Gastrocnemius medialis (tissue), 4 donors: ENCODE measurements around the gene IFIT3. TPM values are rescaled to one million over a fixed set of nuclear protein-coding genes. Genes with fewer than 3 reads are reported as not detected.

Source experiments
- ATAC-seq, 2 donors: fragments of 150-250 bp; one replicate each; pipeline ENCODE4 v1.9.1; 2016
- DNase-seq, 2 donors: peaks; one replicate each; pipeline ENCODE4 v3.0.0-alpha.2; 2019
- H3K27ac ChIP-seq, 4 donors: fragments of 200-600 bp; sonication (generic); 1 replicate in 1 of 4; 2 replicates in 3 of 4; pipeline ENCODE4 v1.5.1; 2016 to 2018; ENCODE audit warnings: mild to moderate bottlenecking in 2 of 4, moderate library complexity in 1 of 4
- H3K27me3 ChIP-seq, 3 donors: fragments of 200-600 bp; sonication (generic) in 2 of 3; 1 replicate in 1 of 3; 2 replicates in 2 of 3; pipeline versions ENCODE4 v1.5.1 to v1.6.0; 2016 to 2019; ENCODE audit warnings: mild to moderate bottlenecking in 1 of 3, moderate library complexity in 1 of 3
- H3K36me3 ChIP-seq, 2 donors: fragments of 200-600 bp; sonication (generic) in 1 of 2; one replicate each; pipeline ENCODE4 v1.5.1; 2017 to 2018
- H3K4me1 ChIP-seq, 2 donors: fragments of 200-600 bp; sonication (generic) in 1 of 2; one replicate each; pipeline ENCODE4 v1.5.1; 2016 to 2017; ENCODE audit warnings: mild to moderate bottlenecking in 2 of 2
- H3K4me3 ChIP-seq, 4 donors: fragments of 200-600 bp; sonication (generic) in 3 of 4; 1 replicate in 1 of 4; 2 replicates in 3 of 4; pipeline ENCODE4 v1.5.1; 2016 to 2019; ENCODE audit warnings: mild to moderate bottlenecking in 2 of 4
- H3K9me3 ChIP-seq, 3 donors: fragments of 200-600 bp; sonication (generic) in 2 of 3; 1 replicate in 1 of 3; 2 replicates in 2 of 3; pipeline ENCODE4 v1.5.1; 2016 to 2019
- CTCF ChIP-seq, 5 experiments: fragments of 450-650 bp in 3 of 5; fragments of 200-600 bp in 2 of 5; sonication (generic) in 2 of 5; IDR thresholded peaks in 4 of 5; conservative IDR thresholded peaks in 1 of 5; 1 replicate in 4 of 5; 2 replicates in 1 of 5; pipeline ENCODE4 v1.5.1; 2016 to 2019; ENCODE audit warnings: antibody characterized with exemption in 5 of 5, mild to moderate bottlenecking in 3 of 5, moderate library complexity in 3 of 5
- POLR2A ChIP-seq, 2 donors: fragments of 450-650 bp; IDR thresholded peaks; one replicate each; pipeline ENCODE4 v1.6.1; 2017; ENCODE audit warnings: antibody characterized with exemption in 2 of 2, mild to moderate bottlenecking in 2 of 2, moderate library complexity in 2 of 2
- in situ Hi-C, 4 donors: fragments of 200-750 bp; cut with MboI; loops; one replicate each; pipeline versions ENCODE4 v1.15.0 to v1.8.0; 2017; ENCODE audit warnings: low sequenced_read_pairs in 4 of 4
- intact Hi-C: fragments of 100-400 bp; cut with DNase I; formaldehyde crosslinking; loops from one replicate; pipeline ENCODE4 v1.15.1; 2023; ENCODE audit warnings: low total_unique reads
- total RNA-seq, 4 donors: library from RNA; depleted of rRNA; stranded (reverse); fragments of >200 nt; gene quantifications; one replicate each; pipeline versions ENCODE4 v1.1.0 to v1.2.3, GENCODE V29; 2016

IFIT3 gene
- total RNA-seq, 4 donors from 2014 or later: 2.2 to 8.9 (median 3.7) TPM

DNA sequence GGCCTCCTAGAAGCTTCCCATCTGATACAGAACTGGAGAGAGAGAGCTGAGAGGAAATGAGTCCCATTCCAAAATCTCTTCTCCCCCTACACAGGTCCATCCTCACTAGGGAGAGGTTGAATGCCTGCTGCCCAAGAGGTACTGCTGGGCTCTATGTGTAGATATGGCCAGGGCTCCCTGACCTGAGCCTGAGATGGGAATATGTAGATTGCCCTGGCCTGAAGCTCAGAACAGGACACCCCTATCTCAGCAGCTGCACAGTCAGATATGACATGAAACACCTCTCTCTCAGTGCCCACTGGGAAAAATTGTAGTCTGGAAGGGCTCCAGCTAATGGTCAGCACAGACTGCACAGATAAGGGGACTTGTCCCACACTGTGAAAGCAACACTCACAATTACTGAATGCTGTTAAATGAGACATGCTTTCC lies 46.9 kb downstream of the IFIT3 start:
- intact Hi-C loops (loop anchor here (1.0 to 10.0 kb wide), 5 partner anchors 18 to 1850 kb away; partner anchors contain the start of genes IFIT1, IFIT3, IFIT5 and PCGF5), in situ Hi-C loops (loop anchor here in 1 of 4 donors (25.0 kb wide), 1 partner anchor 87 kb away; no protein-coding TSS in a partner anchor)
- Histone ChIP-seq H3K4me3 (no peak overlapping the region), H3K36me3 (no peaks in the 10 kb centered on the region), H3K9me3 (no peaks in the 10 kb centered on the region), H3K27ac (peak overlapping the region; percentile 76 to 91 (median 85)), H3K4me1 (peaks cover 18 to 19% of the 10 kb centered on the region in 2 donors), H3K27me3 (no peaks in the 10 kb centered on the region)
- no peak for DNase-seq
- no peak for TF ChIP-seq POLR2A (IDR thresholded peaks at IDR 0.05)
- TF ChIP-seq CTCF (IDR thresholded peaks at IDR 0.05 in 4 of 5, conservative IDR thresholded peaks at IDR 0.05 in 1 of 5): no peak
- peak in 1 of 2 donors; percentile 20 for ATAC-seq

DNA sequence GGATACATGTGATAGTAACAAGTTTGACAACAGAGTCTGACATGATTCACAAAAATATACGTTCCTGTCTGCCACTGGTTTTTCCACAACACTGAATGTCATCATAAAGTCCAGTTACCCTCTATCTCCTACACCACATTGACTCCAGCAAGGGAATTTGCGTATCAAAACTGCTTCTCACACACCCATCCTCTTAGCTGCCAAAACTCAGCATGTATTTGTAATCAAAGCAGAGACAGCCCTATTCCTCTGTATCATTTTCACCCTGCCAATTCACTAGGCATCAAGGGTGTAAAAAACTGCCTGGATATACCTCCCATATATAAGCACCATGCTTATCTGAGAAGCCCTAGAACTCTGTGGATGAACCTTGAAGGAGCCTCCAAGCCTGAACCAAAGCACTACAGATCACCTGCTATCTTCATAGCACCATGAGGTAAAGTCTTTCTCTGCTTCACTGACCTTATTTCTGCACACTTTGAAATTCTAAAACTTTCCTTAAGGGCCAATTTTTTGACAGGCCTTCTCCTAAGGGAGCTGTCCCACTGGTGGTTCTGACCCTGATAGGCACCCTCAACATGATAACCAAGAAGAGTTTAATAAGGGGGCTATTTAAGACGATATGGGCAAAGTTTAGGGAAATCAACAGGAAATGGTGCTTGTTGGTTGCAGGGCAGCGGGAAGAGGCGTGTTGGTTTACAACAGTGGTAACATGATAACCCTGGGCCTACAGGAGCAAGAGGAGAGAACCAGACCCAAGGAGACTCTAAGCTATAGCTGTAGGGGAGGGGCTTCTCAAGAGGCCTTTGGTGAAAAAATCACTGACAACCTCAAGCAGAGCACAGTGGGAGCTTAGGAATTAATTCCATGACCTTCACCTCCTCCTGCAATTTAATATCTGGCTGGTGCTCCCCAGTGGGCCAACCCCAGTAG lies 50.2 kb downstream of the IFIT3 start, which contains the start of gene IFIT1B:
Gene IFIT1B, plus strand, starts transcription at position 352 of the 933 bp plus-strand sequence. Its CDS starts 80 bp downstream, at position 432.
- H3K27me3 ChIP-seq: no peaks in the 10 kb centered on the region
- peaks cover 18 to 19% of the 10 kb centered on the region in 2 donors for H3K4me1 ChIP-seq
- no peak within 1 kb of the TSS for H3K4me3 ChIP-seq
- DNase-seq (no peak), ATAC-seq (no peak)
- TF ChIP-seq POLR2A (IDR thresholded peaks at IDR 0.05): no peak
- TF ChIP-seq CTCF (IDR thresholded peaks at IDR 0.05 in 4 of 5, conservative IDR thresholded peaks at IDR 0.05 in 1 of 5): no peak
- intact Hi-C loops (loop anchor here (5.0 to 10.0 kb wide), 2 partner anchors 51 to 1847 kb away; partner anchors contain the start of genes IFIT3 and PCGF5), in situ Hi-C loops (loop anchor here in 1 of 4 donors (25.0 kb wide), 1 partner anchor 91 kb away; no protein-coding TSS in a partner anchor)
- H3K36me3 ChIP-seq: no peaks in the 10 kb centered on the region
- H3K9me3 ChIP-seq: no peaks in the 10 kb centered on the region
- H3K27ac ChIP-seq: no peak within 1 kb of the TSS

- H3K36me3 ChIP-seq: no peaks in the 10 kb centered on the region
- TF ChIP-seq POLR2A (IDR thresholded peaks at IDR 0.05) (no peak), CTCF (IDR thresholded peaks at IDR 0.05 in 4 of 5, conservative IDR thresholded peaks at IDR 0.05 in 1 of 5) (no peak)
- intact Hi-C loops: loop anchor here (5.0 to 10.0 kb wide), 2 partner anchors 52 to 1846 kb away; partner anchors contain the start of genes IFIT3 and PCGF5
- H3K9me3 ChIP-seq: no peaks in the 10 kb centered on the region
- H3K27ac ChIP-seq: no peak overlapping the region
- in situ Hi-C loops: loop anchor here in 1 of 4 donors (25.0 kb wide), 1 partner anchor 92 kb away; no protein-coding TSS in a partner anchor
- no peak for ATAC-seq
- peaks cover 8 to 11% of the 10 kb centered on the region in 2 donors for H3K4me1 ChIP-seq
- H3K4me3 ChIP-seq: no peak overlapping the region
- DNase-seq: no peak
- H3K27me3 ChIP-seq: no peaks in the 10 kb centered on the region
Measured at GRCh38 chr10:89379103-89379502, 51.3 kb downstream of the IFIT3 start.

GRCh38 chr10:89382757-89383156 lies 55.0 kb downstream of the IFIT3 start:
- ATAC-seq (no peak), DNase-seq (no peak)
- no peaks in the 10 kb centered on the region for H3K4me1 ChIP-seq
- no peak overlapping the region for H3K27ac ChIP-seq
- intact Hi-C loops (no loop called here), in situ Hi-C loops (loop anchor here in 1 of 4 donors (25.0 kb wide), 1 partner anchor 95 kb away; no protein-coding TSS in a partner anchor)
- no peaks in the 10 kb centered on the region for H3K27me3 ChIP-seq
- no peak for TF ChIP-seq POLR2A (IDR thresholded peaks at IDR 0.05)
- no peak for TF ChIP-seq CTCF (IDR thresholded peaks at IDR 0.05 in 4 of 5, conservative IDR thresholded peaks at IDR 0.05 in 1 of 5)
- no peaks in the 10 kb centered on the region for H3K9me3 ChIP-seq
- H3K36me3 ChIP-seq: no peaks in the 10 kb centered on the region
- no peak overlapping the region for H3K4me3 ChIP-seq
